NCI-H2196 (cell line): Measurements from ENCODE around the gene ENSA.
A peak's percentile ranks its signal among the peaks of the same experiment; 100 is the strongest.
"Not testable (repeated sequence)": the region's sequence is repeated elsewhere in the genome, so short reads cannot be mapped to it uniquely, and the experiment has no call there.

Source experiments
- DNase-seq: peaks from one replicate; lab custom pipeline; 2025; ENCODE audit not compliant: unreplicated experiment; lab: John Stamatoyannopoulos, UW

Gene ENSA

GRCh38 chr1:150629115-150629928 is at the start of gene ENSA:
TSS of gene ENSA (minus strand) at chr1:150629612. CDS start at chr1:150629470, 142 bp downstream.
- DNase-seq = peak; percentile 98

GRCh38 chr1:150678988-150679387 is 49.6 kb upstream of the ENSA start:
- DNase-seq = no peak

GRCh38 chr1:150674881-150675280 is 45.5 kb upstream of the ENSA start:
- DNase-seq = no peak

- no peak for DNase-seq
Measured at GRCh38 chr1:150663321-150663720, 33.9 kb upstream of the ENSA start.

GRCh38 chr1:150662811-150663210 is 33.4 kb upstream of the ENSA start:
- DNase-seq = no peak

GRCh38 chr1:150661156-150661555 is 31.7 kb upstream of the ENSA start:
- DNase-seq = no peak

GRCh38 chr1:150660584-150660983 is 31.2 kb upstream of the ENSA start:
- DNase-seq = no peak

GRCh38 chr1:150657064-150657463 is 27.7 kb upstream of the ENSA start:
- DNase-seq = not testable (repeated sequence)

- DNase-seq = not testable (repeated sequence)
Measured at GRCh38 chr1:150654635-150655034, 25.2 kb upstream of the ENSA start.

GRCh38 chr1:150650193-150650592 is 20.8 kb upstream of the ENSA start:
- peak; percentile 54 for DNase-seq

GRCh38 chr1:150649441-150650075 is 20.1 kb upstream of the ENSA start:
- DNase-seq = no peak

GRCh38 chr1:150642296-150642695 is 12.9 kb upstream of the ENSA start:
- no peak for DNase-seq

GRCh38 chr1:150641126-150641815 is 11.9 kb upstream of the ENSA start:
- DNase-seq = not testable (repeated sequence)

GRCh38 chr1:150638430-150638829 is 9.0 kb upstream of the ENSA start:
- DNase-seq = peak; percentile 61

GRCh38 chr1:150634839-150635622 is 5.6 kb upstream of the ENSA start:
- not testable (repeated sequence) for DNase-seq

- DNase-seq = no peak
Measured at GRCh38 chr1:150628766-150629114, 672 bp downstream of the ENSA start.

GRCh38 chr1:150627826-150628410 is 1.5 kb downstream of the ENSA start:
- DNase-seq = no peak

- no peak for DNase-seq
Measured at GRCh38 chr1:150626150-150626549, 3.3 kb downstream of the ENSA start.

GRCh38 chr1:150624546-150624945 is 4.9 kb downstream of the ENSA start:
- not testable (repeated sequence) for DNase-seq

GRCh38 chr1:150624134-150624533 is 5.3 kb downstream of the ENSA start:
- not testable (repeated sequence) for DNase-seq
